Central memory CD8-positive, alpha-beta T cell (primary cell): Measurements from ENCODE around the gene PSMG3.
"Not testable (repeated sequence)": the region's sequence is repeated elsewhere in the genome, so short reads cannot be mapped to it uniquely, and the experiment has no call there.

ENCODE experiments used
- ATAC-seq: fragments of 150-1000 bp; cut with Tn5 transposase; replicated peaks from 2 replicates; pipeline ENCODE4 v1.10.0; 2022; ENCODE audit warnings: mild to moderate bottlenecking, moderate FRiP score, moderate number of reproducible peaks; ENCODE audit not compliant: poor library complexity, severe bottlenecking; ENCODE audit errors: extremely low read depth
- DNase-seq, 2 donors: peaks; one replicate each; pipeline ENCODE4 v3.0.0; 2021; ENCODE audit warnings: low spot score in 2 of 2
- H3K27ac Mint-ChIP-seq: one replicate; pipeline ENCODE4 v1.8.0; 2022; ENCODE audit warnings: low read depth, mild to moderate bottlenecking, moderate library complexity, mixed read lengths
- H3K27me3 Mint-ChIP-seq: one replicate; pipeline ENCODE4 v1.8.0; 2022; ENCODE audit warnings: mixed read lengths
- H3K36me3 Mint-ChIP-seq: one replicate; pipeline ENCODE4 v1.8.0; 2022; ENCODE audit warnings: mild to moderate bottlenecking, moderate library complexity, mixed read lengths; ENCODE audit not compliant: insufficient read depth
- H3K4me1 Mint-ChIP-seq: one replicate; pipeline ENCODE4 v1.8.0; 2022; ENCODE audit warnings: mixed read lengths
- H3K4me3 Mint-ChIP-seq: one replicate; pipeline ENCODE4 v1.8.0; 2022; ENCODE audit warnings: mild to moderate bottlenecking, moderate library complexity, mixed read lengths
- H3K9me3 Mint-ChIP-seq: one replicate; pipeline ENCODE4 v1.8.0; 2022; ENCODE audit warnings: mixed read lengths

PSMG3 gene

DNA sequence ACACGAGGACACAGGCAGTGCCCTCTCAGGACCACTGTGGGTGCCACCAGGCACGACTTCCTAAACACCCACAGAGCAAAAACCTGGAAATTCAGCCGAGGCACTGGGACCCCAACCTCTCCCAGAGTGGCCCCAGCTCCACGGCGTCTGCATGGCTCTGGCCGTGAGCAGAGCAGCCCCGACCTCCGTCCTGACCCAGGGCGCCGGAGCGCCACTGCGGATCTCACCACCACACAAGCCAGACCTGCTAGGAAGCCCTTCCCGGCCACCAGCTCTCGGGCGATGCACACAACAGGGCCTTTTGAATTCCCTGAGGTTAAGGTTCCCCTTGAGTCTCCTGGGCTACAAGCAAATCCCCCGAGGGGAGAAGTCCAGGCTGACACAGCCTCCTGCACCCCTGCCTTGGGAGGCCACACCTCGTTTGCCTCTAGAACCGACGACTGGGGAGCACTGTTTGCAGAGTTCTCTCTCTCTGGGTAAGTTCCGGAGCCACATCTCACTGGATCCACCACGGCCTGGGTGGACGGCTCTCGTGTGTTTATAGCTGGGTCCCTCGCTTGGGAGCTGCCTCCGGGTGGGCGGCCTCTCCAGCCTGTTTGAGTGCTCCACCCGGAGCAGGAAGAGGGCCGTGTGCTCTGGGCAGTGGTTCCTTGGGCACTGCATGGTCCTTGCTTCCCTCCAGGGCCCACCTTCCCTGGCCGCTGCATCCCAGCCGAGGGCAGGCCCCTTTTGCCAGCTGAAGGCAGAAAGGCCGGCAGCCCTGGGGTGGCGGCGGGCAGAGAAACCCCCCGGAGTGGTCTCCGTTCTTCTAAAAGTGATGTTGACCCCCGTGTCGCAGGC lies 15.5 kb upstream of the PSMG3 start:
- Mint-ChIP-seq H3K36me3 (no peaks in the 10 kb centered on the region), H3K27ac (no peak overlapping the region), H3K27me3 (peaks cover 28% of the 10 kb centered on the region), H3K4me3 (no peak overlapping the region), H3K4me1 (peaks cover under 1% of the 10 kb centered on the region), H3K9me3 (no peaks in the 10 kb centered on the region)
- DNase-seq = no peak
- no peak for ATAC-seq

DNA sequence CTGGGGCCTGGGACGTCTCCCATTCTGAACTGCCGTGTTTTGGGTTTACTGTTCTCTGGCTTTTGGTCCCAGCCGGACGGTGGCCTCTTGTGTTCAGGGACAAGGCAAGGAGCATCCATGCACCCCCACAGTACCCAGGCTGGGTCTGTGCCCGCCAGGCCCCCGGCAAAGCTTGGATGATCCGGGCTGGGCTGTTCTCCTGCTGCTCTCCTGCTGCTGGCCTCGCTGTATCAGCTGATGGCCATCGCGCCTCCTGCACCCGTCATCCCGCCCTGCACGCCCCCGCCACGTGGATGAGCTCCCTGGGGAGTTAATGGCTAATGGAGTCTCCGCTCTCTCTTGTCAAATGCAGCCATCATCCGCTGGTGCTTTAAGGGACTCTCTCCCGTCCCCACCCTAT lies 14.9 kb upstream of the PSMG3 start:
- H3K36me3 Mint-ChIP-seq = peaks cover 2% of the 10 kb centered on the region
- H3K27me3 Mint-ChIP-seq = peaks cover 21% of the 10 kb centered on the region
- ATAC-seq (no peak), DNase-seq (no peak)
- H3K27ac Mint-ChIP-seq = no peak overlapping the region
- peaks cover 8% of the 10 kb centered on the region for H3K4me1 Mint-ChIP-seq
- H3K9me3 Mint-ChIP-seq = no peaks in the 10 kb centered on the region
- no peak overlapping the region for H3K4me3 Mint-ChIP-seq

DNA sequence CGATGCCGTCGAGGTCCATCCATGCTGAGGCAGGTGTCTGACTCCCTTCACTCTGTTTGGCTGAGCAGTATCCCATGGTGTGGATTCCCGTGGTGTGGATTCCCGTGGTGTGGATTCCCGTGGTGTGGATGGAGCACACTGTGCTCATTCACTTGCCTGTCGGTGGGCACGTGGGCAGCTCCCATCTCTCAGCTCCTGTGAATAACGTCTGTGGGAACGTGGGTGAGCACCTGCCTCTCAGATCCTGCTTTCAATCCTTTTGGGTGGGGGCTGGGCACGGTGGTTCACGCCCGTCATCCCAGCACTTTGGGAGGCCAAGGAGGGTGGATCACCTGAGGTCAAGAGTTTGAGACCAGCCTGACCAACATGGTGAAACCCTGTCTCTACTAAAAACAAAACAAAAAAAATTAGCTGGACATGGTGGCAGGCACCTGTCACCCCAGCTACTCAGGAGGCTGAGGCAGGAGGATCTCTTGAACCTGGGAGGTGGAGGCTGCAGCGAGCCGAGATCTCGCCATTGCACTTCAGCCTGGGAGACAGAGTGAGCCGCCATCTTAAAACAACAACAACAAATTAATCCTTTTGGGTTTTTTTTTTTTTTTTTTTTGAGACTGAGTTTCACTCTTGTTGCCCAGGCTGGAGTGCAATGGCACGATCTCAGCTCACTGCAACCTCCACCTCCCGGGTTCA lies 13.6 kb upstream of the PSMG3 start:
- not testable (repeated sequence) for H3K36me3 Mint-ChIP-seq, H3K27ac Mint-ChIP-seq

GRCh38 chr7:1580422-1581030 lies 10.7 kb upstream of the PSMG3 start:
- Mint-ChIP-seq H3K36me3 (peaks cover 2% of the 10 kb centered on the region), H3K4me1 (peaks cover 15% of the 10 kb centered on the region), H3K4me3 (no peak overlapping the region), H3K27me3 (no peaks in the 10 kb centered on the region), H3K9me3 (no peaks in the 10 kb centered on the region), H3K27ac (peak overlapping the region; percentile 16)
- ATAC-seq (no peak), DNase-seq (no peak)

More for the DNA sequence above, 13.6 kb upstream of the PSMG3 start:
- H3K9me3 Mint-ChIP-seq, H3K27me3 Mint-ChIP-seq, DNase-seq, ATAC-seq, H3K4me3 Mint-ChIP-seq: not testable (repeated sequence)
- peaks cover 14% of the 10 kb centered on the region for H3K4me1 Mint-ChIP-seq

DNA sequence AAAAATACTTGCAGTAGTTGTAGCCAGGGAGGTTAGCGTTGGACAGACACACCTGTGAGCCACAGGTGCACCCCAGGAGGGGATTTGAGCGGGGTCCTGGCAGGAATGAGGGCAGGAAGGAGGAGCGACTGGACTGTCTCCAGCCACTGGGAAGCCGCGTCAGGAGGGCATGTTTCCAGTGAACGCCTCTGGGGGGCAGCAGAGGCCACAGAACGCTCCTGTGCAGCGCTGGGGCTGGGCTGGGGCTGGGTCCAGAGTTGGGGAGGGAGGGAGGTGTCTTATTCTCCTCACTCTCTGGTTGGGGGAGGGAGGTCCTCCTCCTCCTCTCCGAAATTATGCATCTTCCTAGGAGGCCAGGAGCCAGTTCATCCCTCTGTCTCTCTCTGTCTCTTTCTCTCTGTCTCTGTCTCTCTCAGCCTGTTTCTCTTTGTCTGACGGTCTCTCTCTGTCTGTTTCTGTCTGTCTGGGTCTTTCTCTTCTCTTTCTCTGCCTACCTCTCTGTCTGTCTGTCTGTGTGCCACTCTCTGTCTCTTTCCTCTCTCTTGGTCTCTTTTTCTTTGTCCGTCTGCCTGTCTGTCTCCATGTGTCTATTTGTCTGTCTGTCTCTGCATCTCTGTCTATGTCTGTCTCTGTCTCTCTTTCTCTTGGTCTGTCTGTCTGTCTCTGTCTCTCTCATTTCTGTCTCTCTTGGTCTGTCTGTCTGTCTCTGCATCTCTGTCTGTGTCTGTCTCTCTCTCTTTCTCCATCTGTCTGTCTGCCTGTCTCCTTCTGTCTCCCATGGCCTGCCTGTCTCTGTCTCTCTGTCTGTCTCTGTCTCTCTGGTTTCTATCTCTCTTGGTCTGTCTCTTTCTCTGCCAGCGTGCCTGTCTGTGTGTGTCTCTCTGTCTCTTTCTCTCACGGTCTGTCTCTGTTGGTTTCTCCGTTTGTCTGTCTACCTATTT lies 9.9 kb upstream of the PSMG3 start:
- Mint-ChIP-seq H3K27ac (peak overlapping the region; percentile 16), H3K9me3 (no peaks in the 10 kb centered on the region), H3K4me1 (peaks cover 15% of the 10 kb centered on the region), H3K36me3 (peaks cover 2% of the 10 kb centered on the region), H3K27me3 (no peaks in the 10 kb centered on the region), H3K4me3 (no peak overlapping the region)
- DNase-seq = peak; percentile 42 to 50
- peak; percentile 93 for ATAC-seq

DNA sequence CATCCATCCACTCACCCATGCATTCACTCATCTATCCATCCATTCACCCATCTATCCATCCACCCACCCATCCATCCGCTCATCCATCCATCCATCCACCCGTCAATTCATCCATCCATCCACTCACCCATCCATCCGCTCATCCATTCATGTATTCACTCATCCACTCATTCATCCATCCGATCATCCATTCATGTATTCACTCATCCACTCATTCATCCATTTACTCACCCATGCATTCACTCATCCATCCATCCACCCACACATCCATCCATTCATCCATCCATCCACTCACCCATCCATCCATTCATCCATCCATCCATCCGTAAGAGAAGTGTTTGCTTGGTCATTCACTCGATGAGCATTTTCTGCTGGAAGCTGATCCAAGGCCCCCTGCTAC lies 8.7 kb upstream of the PSMG3 start:
- no peak for DNase-seq
- H3K36me3 Mint-ChIP-seq = peaks cover 2% of the 10 kb centered on the region
- ATAC-seq = no peak

GRCh38 chr7:1576521-1577253 lies 6.9 kb upstream of the PSMG3 start:
- peaks cover 21% of the 10 kb centered on the region for H3K4me1 Mint-ChIP-seq
- DNase-seq (no peak), ATAC-seq (no peak)
- H3K36me3 Mint-ChIP-seq = peaks cover 2% of the 10 kb centered on the region
- no peak overlapping the region for H3K27ac Mint-ChIP-seq
- no peaks in the 10 kb centered on the region for H3K27me3 Mint-ChIP-seq
- no peak overlapping the region for H3K4me3 Mint-ChIP-seq
- no peaks in the 10 kb centered on the region for H3K9me3 Mint-ChIP-seq

More for the DNA sequence above, 8.7 kb upstream of the PSMG3 start:
- peaks cover 15% of the 10 kb centered on the region for H3K4me1 Mint-ChIP-seq
- no peaks in the 10 kb centered on the region for H3K27me3 Mint-ChIP-seq
- H3K9me3 Mint-ChIP-seq = no peaks in the 10 kb centered on the region
- no peak overlapping the region for H3K4me3 Mint-ChIP-seq
- no peak overlapping the region for H3K27ac Mint-ChIP-seq

GRCh38 chr7:1575809-1576208 lies 6.0 kb upstream of the PSMG3 start:
- Mint-ChIP-seq H3K36me3 (peaks cover 2% of the 10 kb centered on the region), H3K9me3 (no peaks in the 10 kb centered on the region), H3K4me1 (peaks cover 21% of the 10 kb centered on the region), H3K27me3 (no peaks in the 10 kb centered on the region), H3K4me3 (no peak overlapping the region), H3K27ac (no peak overlapping the region)
- no peak for ATAC-seq
- DNase-seq = no peak

DNA sequence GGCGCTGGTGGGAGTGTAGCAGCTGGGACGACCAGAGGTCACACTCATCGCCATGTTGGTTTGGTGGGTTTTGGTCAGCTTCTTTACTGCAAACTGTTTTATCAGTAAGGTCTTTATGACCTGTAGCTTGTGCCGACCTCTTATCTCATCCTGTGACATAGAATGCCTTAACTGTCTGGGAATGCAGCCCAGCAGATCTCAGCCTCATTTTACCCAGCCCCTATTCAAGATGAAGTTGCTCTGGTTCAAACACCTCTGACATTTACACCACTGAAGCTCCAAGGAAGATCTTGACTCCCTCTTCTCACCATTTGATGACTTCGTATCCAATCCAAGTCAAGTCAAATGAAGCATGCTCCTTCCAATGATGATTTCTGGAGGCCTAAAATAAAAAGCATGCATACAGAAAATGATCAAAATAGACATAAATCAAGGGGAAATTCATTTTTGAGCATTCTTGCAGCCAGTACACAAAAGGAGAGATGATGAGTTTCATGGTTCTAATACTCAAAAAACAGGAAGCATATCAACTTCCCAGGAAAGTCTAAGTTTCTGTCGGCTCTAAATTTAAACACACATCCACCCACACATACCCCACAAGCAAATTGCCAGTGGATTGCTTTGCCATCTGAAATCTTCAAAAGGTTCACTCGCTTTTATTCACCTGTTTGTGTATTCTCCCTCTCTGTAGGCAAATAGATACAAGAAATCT lies 2.4 kb upstream of the PSMG3 start:
- ATAC-seq (no peak), DNase-seq (no peak)
- Mint-ChIP-seq H3K27me3 (no peaks in the 10 kb centered on the region), H3K9me3 (no peaks in the 10 kb centered on the region), H3K4me1 (peaks cover 21% of the 10 kb centered on the region), H3K27ac (no peak overlapping the region), H3K36me3 (peaks cover 6% of the 10 kb centered on the region), H3K4me3 (no peak overlapping the region)

DNA sequence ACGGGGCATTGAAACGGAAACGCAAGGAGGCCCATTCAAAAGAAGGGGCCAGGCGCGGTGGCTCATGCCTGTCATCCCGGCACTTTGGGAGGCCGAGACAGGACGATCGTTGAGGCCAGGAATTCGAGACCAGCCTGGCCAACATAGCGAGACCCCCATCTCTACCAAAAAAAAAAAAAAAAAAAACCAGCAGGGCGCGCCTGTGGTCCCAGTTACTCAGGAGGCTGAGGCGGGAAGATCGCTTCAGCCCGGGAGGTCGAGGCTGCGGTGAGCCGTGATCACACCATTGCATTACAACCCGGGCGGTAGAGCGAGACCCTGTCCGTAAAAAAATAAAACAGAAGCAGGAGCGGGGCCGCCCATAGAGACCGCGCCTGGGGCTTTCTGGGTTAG lies 396 bp downstream of the PSMG3 start:
- H3K9me3 Mint-ChIP-seq = no peaks in the 10 kb centered on the region
- ATAC-seq (peak; percentile 16), DNase-seq (no peak)
- H3K27ac Mint-ChIP-seq = peak overlapping the region; percentile 86
- H3K4me1 Mint-ChIP-seq = peaks cover 21% of the 10 kb centered on the region
- H3K36me3 Mint-ChIP-seq = peaks cover 7% of the 10 kb centered on the region
- H3K4me3 Mint-ChIP-seq = peak overlapping the region; percentile 81
- H3K27me3 Mint-ChIP-seq = no peaks in the 10 kb centered on the region

DNA sequence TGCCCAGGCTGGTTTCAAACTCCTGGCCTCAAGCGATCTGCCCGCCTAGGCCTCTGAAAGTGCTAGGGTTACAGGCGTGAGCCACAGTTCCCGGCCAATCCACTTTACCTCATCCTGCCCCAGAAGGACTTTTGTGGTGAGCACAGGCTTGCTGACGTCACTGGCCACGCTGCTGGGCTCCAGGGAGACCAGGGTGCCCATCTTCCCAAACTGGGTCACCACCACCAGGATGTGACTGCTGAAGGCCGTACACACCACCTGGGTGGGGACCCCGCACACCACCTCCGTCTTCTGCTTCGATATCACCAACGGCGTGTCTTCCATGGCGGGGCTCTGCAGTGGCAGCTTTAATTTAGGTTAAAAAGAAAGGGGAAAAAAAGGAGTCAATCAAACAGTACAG lies 816 bp downstream of the PSMG3 start:
- DNase-seq (no peak), ATAC-seq (no peak)
- Mint-ChIP-seq H3K27me3 (no peaks in the 10 kb centered on the region), H3K27ac (peak overlapping the region; percentile 86), H3K36me3 (peaks cover 7% of the 10 kb centered on the region), H3K4me1 (peaks cover 21% of the 10 kb centered on the region), H3K9me3 (no peaks in the 10 kb centered on the region), H3K4me3 (peak overlapping the region; percentile 81)
